DOHH2 (cell line): ENCODE data around the gene TECR.

Source experiments
- EZH2phosphoT487 ChIP-seq: fragments of 200-600 bp; sonication (generic); IDR thresholded peaks from 2 replicates; pipeline ENCODE4 v1.6.1; 2017; ENCODE audit warnings: borderline replicate concordance, mild to moderate bottlenecking, antibody characterized with exemption, low read length, moderate library complexity, mixed read lengths
- TF ChIP-seq, protein P1 (sequence below): fragments of 200-600 bp; sonication (generic); IDR thresholded peaks from one replicate; pipeline ENCODE4 v1.5.1; 2014; ENCODE audit warnings: antibody characterized with exemption, mild to moderate bottlenecking, low read depth, low read length; ENCODE audit not compliant: poor library complexity, severe bottlenecking

DNA sequence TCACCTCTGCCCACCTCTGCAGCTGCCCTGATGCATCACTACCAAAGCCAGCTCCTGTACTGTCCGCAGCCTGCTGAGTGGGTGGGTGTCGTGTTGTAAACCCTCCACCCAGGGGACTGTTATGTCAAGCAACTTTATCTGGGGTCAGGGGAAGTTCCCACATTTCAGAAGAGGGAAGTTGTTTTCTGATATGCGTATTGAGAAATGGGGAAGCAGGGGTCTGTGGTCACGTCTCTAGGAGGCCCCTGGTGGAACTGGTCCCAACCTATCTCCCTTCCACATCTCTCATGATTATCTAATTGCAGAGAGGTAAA, 84.7 kb downstream of the TECR start:
- TF ChIP-seq, protein P1, sequence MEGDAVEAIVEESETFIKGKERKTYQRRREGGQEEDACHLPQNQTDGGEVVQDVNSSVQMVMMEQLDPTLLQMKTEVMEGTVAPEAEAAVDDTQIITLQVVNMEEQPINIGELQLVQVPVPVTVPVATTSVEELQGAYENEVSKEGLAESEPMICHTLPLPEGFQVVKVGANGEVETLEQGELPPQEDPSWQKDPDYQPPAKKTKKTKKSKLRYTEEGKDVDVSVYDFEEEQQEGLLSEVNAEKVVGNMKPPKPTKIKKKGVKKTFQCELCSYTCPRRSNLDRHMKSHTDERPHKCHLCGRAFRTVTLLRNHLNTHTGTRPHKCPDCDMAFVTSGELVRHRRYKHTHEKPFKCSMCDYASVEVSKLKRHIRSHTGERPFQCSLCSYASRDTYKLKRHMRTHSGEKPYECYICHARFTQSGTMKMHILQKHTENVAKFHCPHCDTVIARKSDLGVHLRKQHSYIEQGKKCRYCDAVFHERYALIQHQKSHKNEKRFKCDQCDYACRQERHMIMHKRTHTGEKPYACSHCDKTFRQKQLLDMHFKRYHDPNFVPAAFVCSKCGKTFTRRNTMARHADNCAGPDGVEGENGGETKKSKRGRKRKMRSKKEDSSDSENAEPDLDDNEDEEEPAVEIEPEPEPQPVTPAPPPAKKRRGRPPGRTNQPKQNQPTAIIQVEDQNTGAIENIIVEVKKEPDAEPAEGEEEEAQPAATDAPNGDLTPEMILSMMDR: no peak
- TF ChIP-seq EZH2phosphoT487: no peak
